GM20000 (cell line): Measurements from ENCODE around the gene CDK19.

Source experiments
- DNase-seq: peaks from one replicate; pipeline ENCODE4 v3.0.0; 2012; ENCODE audit warnings: low spot score
- TF ChIP-seq, protein P1 (sequence below): IDR thresholded peaks from 2 replicates; pipeline ENCODE4 v1.5.1; 2012; ENCODE audit warnings: mild to moderate bottlenecking, control low read depth; ENCODE audit errors: extremely low read depth, missing control alignments

CDK19 gene

DNA sequence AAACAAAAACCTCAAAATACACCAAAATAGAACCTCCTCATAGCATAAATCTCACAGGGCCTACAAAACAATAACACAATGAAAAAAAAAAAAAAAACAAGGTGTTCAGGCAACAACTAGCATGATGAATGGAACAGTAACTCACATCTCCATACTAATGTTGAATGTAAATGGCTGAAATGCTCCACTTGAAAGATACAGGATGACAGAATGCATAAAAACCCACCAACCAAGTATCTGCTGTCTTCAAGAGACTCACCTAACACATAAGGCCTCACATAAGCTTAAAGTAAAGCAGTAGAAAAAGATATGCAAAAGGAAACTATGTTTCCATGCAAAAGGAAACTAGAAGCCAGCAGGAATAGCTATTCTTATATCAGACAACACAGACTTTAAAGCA, 121.3 kb downstream of the CDK19 start:
- TF ChIP-seq, protein P1, sequence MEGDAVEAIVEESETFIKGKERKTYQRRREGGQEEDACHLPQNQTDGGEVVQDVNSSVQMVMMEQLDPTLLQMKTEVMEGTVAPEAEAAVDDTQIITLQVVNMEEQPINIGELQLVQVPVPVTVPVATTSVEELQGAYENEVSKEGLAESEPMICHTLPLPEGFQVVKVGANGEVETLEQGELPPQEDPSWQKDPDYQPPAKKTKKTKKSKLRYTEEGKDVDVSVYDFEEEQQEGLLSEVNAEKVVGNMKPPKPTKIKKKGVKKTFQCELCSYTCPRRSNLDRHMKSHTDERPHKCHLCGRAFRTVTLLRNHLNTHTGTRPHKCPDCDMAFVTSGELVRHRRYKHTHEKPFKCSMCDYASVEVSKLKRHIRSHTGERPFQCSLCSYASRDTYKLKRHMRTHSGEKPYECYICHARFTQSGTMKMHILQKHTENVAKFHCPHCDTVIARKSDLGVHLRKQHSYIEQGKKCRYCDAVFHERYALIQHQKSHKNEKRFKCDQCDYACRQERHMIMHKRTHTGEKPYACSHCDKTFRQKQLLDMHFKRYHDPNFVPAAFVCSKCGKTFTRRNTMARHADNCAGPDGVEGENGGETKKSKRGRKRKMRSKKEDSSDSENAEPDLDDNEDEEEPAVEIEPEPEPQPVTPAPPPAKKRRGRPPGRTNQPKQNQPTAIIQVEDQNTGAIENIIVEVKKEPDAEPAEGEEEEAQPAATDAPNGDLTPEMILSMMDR: no peak
- DNase-seq: no peak

DNA sequence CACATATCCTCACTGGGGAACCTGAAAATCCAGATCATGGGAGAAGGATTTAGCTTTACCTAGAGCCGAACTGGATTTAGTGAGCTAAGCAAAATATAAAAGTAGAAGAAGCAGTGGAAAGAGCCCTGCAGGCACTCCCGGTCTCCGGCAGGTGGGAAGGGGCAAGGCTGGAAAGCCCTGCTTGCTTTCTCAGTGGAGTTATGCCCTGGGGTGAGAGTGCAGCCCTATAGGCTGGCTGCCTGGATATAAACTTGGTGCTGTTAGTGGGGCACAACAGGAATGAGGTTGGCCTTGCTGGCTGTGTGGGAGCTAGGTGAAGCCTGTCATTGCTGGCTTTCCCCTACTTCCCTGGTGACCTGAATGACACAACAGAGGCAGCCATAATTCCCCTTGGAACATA, 122.0 kb downstream of the CDK19 start:
- TF ChIP-seq, protein P1: no peak
- DNase-seq: no peak

DNA sequence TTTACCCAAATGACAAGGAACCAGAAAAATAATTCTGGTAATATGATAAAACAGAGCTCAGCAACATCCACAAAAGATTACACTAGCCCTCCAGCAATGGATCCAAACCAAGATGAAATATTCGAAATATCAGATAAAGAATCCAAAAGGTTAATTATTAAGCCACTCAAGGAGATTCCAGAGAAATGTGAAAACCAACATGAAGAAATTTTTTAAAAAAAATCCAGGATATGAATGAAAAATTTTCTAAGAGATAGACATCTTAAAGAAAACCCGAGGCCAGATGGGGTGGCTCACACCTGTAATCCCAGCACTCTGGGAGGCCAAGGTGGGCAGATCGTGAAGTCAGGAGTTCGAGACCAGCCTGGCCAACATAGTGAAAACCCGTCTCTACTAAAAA, 124.4 kb downstream of the CDK19 start:
- TF ChIP-seq, protein P1: no peak
- no peak for DNase-seq

DNA sequence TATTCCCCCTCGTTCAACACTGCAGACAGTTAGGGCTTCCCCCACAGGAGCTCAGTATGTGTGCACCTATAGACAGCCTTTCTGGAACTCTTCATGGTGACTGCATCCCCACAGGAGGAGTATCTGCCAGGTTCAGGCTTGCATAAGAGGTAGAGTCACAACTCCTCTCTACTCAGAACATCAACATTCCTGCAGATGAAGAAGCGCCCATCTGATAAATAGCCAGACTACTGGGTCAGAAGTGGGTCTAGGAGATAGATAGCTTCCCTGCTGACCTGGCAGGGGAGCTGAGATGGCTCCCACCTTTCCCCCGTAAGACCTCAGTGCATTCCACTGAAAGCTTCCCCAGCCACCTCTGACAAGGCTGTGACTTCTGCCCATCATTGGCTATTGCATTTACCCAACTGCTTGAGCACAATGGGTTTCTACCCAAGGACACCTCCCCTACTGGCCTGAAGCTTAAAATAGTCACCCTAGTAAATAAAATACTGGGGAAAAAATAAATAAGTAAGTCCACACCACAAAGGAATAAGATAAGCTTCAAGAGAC, 125.1 kb downstream of the CDK19 start:
- TF ChIP-seq, protein P1: no peak
- no peak for DNase-seq

DNA sequence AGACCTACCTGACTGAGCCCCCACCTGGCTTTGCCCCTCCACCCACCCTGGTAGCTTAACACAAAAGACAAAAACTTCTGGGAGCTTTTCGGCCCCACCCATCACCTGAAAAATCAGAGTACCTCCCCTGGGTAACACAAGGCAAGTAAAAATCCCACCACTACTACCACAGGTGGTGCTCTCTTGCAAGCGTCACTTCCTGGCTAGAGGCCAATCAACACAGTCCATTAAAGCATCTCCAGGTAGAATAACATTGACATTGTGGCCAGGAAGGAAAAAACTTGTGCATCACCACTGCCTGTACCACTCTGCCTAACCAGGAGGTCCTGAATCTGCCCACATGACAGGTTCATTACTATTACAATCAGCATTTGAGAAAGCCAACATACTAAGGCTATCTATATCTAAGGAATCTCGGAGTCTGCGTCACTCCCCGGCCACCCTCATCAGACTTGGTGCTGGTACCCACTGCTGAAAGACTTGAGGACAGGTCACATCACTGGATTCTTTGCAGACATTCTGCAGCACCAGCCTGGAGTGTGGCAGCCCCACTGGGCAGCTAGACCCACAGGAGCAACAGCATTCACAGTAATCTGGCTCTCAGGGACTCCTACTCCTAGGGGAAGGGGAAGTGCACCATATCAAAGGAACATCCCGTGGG, 125.9 kb downstream of the CDK19 start:
- no peak for DNase-seq
- TF ChIP-seq, protein P1: no peak

DNA sequence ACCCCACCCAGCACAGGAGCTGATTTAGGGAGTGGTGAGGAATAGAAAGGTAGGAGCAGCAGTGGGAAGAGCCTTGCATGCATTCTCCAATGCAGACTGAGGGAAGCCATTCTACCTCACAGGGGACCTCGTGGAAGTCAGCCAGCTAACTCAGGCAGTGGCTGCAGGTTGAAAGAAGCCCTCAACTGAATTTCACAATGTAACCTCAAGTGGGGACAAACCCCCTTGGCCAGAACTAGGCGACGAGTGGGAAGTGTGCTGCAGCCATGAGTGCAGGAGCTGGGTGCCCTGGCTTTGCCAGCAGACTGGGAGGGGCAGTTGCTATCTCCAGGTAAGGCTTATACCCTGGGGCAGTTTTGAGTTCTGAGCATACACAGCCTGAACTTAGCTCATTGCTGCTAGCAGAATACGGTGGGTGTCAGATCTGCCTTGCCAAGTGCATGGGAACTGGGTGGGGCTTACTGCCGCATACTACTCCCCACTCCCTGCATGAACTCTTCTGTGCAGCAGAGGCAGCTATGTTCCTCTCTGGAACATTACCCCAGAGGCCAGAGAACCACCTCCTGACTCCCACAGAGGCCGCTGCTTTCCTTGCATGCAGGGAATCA, 126.5 kb downstream of the CDK19 start:
- no peak for DNase-seq
- TF ChIP-seq, protein P1: no peak

DNA sequence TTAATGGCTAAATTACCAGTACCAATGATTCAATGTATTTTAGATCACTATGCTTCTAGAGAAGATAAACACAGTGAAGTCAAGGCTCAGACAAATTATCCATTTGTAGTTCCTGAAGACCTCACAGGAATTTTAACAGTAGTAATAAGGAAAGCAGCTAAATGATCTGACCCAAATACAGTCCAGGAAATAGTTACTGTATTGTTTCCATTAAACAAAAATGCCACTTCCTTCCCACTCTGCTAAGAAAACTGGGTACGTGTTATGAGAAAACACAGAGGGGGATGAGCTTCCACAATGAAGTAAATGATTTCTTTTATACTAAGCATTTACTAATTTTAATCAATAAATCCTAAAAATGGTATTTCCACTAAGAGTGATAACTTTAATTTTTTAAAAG, 127.9 kb downstream of the CDK19 start:
- no peak for DNase-seq
- TF ChIP-seq, protein P1: no peak
